Body of pancreas (tissue), 4 donors: ENCODE measurements around the gene FBLN5. TPM values are rescaled to one million over a fixed set of nuclear protein-coding genes. Genes with fewer than 3 reads are reported as not detected.

Source experiments
- ATAC-seq: fragments of 150-250 bp; one replicate; pipeline ENCODE4 v1.9.1; 2016
- DNase-seq, 4 donors: peaks; one replicate each; pipeline ENCODE4 v3.0.0-alpha.2; 2019
- H3K27ac ChIP-seq, 4 donors: fragments of 200-600 bp; sonication (generic); 1 replicate in 3 of 4; 2 replicates in 1 of 4; pipeline versions ENCODE4 v1.5.1 to v1.6.1; 2016 to 2019; ENCODE audit warnings: mild to moderate bottlenecking in 1 of 4, mixed read lengths in 1 of 4, moderate library complexity in 1 of 4
- H3K27me3 ChIP-seq, 2 donors: fragments of 200-600 bp; sonication (generic); one replicate each; pipeline ENCODE4 v1.6.0; 2016; ENCODE audit warnings: mild to moderate bottlenecking in 1 of 2
- H3K36me3 ChIP-seq, 2 donors: fragments of 200-600 bp; sonication (generic); replicated peaks in 1 of 2; 2 replicates each; pipeline ENCODE4 v1.5.1; 2016; ENCODE audit warnings: low read depth in 2 of 2; ENCODE audit not compliant: insufficient read depth in 1 of 2
- H3K4me1 ChIP-seq: fragments of 200-600 bp; sonication (generic); one replicate; pipeline ENCODE4 v1.6.0; 2016
- H3K4me3 ChIP-seq, 2 donors: fragments of 200-600 bp; sonication (generic); 1 replicate in 1 of 2; 2 replicates in 1 of 2; pipeline ENCODE4 v1.5.1; 2016 to 2019
- H3K9me3 ChIP-seq, 3 donors: fragments of 200-600 bp; sonication (generic); 1 replicate in 2 of 3; 2 replicates in 1 of 3; pipeline ENCODE4 v1.5.1; 2016
- POLR2A ChIP-seq, 3 donors: fragments of 450-650 bp; IDR thresholded peaks; one replicate each; pipeline ENCODE4 v1.6.1; 2016; ENCODE audit warnings: antibody characterized with exemption in 3 of 3, mild to moderate bottlenecking in 2 of 3
- WGBS, 2 donors: methylation state at CpG; one replicate each; pipeline ENCODE4 v1.1.5; 2017; 5-methylcytosine and 5-hydroxymethylcytosine counted together
- intact Hi-C: fragments of 100-400 bp; cut with DNase I; formaldehyde crosslinking; loops from one replicate; pipeline ENCODE4 v1.15.1; 2023
- total RNA-seq, 2 donors: library from RNA; depleted of rRNA; stranded (reverse); fragments of >200 nt; gene quantifications; one replicate each; pipeline ENCODE4 v1.1.0, GENCODE V29; 2016
- TF ChIP-seq, protein P1 (sequence below), 7 experiments: fragments of 450-650 bp in 4 of 7; fragments of 200-600 bp in 3 of 7; sonication (generic) in 3 of 7; IDR thresholded peaks; one replicate each; pipeline ENCODE4 v1.5.1; 2016 to 2019; ENCODE audit warnings: antibody characterized with exemption in 7 of 7

The FBLN5 gene
- total RNA-seq, 2 donors from 2014 or later, result 52.1 to 129 TPM

DNA sequence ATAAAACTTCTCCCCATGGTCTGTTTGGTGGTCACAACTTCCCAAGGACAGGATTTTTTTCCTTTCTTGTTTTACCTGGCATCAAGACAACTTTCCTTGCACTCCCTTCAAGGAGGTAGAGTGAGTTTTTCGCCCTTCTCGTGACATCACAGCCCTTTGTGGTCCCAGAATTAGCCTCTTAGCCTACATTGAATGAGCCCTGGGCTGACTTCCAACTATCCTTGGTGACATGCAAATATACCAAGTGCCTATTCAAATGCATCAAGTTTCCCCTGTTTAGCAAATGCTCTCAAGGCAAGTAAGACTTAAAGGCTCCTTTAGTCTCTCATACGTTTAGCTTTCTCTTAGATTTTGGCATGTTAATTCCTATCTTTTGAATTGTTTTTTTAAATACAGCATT, 116.7 kb downstream of the FBLN5 start:
- Histone ChIP-seq H3K27ac (peak overlapping the region in 3 of 4 donors; percentile 37 to 99 (median 76)), H3K9me3 (no peaks in the 10 kb centered on the region)
- DNase-seq, result peak; percentile 53 to 74 (median 71)

DNA sequence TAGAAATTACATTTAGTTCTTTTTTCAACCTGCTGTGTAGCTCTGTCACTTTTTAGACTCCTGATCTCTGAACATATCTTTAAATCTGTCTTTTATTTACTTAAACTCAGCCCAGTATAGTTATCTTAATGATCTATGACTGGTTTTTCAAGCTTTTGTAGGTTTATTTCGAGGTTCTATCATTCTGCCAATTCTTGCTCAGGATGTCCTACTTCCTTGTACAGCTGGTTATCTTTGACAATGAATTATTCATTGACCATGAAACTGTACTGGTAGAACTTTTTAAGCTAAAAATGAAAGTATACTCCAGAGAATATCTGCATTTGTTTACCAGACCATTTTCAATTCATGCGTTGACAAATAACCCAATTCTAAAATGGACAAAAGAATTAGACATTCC, 118.0 kb downstream of the FBLN5 start:
- Histone ChIP-seq H3K9me3 (no peaks in the 10 kb centered on the region), H3K27ac (peak overlapping the region; percentile 23 to 99 (median 54)), H3K4me1 (peaks cover 55% of the 10 kb centered on the region), H3K27me3 (no peaks in the 10 kb centered on the region), H3K4me3 (no peak overlapping the region), H3K36me3 (no peaks in the 10 kb centered on the region)
- TF ChIP-seq, protein P1, sequence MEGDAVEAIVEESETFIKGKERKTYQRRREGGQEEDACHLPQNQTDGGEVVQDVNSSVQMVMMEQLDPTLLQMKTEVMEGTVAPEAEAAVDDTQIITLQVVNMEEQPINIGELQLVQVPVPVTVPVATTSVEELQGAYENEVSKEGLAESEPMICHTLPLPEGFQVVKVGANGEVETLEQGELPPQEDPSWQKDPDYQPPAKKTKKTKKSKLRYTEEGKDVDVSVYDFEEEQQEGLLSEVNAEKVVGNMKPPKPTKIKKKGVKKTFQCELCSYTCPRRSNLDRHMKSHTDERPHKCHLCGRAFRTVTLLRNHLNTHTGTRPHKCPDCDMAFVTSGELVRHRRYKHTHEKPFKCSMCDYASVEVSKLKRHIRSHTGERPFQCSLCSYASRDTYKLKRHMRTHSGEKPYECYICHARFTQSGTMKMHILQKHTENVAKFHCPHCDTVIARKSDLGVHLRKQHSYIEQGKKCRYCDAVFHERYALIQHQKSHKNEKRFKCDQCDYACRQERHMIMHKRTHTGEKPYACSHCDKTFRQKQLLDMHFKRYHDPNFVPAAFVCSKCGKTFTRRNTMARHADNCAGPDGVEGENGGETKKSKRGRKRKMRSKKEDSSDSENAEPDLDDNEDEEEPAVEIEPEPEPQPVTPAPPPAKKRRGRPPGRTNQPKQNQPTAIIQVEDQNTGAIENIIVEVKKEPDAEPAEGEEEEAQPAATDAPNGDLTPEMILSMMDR (IDR thresholded peaks at IDR 0.05), result no peak
- no peak for TF ChIP-seq POLR2A (IDR thresholded peaks at IDR 0.05)
- peak; percentile 45 for ATAC-seq
- WGBS, 2 donors, result 6 to 13% methylated on average over 2 of the region's 2 CpGs
- DNase-seq, result no peak
- intact Hi-C loops, result no loop called here

More for the DNA sequence above, 116.7 kb downstream of the FBLN5 start:
- Histone ChIP-seq H3K4me3 (no peak overlapping the region), H3K36me3 (no peaks in the 10 kb centered on the region), H3K4me1 (peaks cover 44% of the 10 kb centered on the region), H3K27me3 (no peaks in the 10 kb centered on the region)
- ATAC-seq, result peak; percentile 47
- 18 to 32% methylated on average over 3 of the region's 3 CpGs for WGBS, 2 donors
- intact Hi-C loops, result loop anchor here (10.0 kb wide), 1 partner anchor 54 kb away; no protein-coding TSS in a partner anchor
- TF ChIP-seq, protein P1 (IDR thresholded peaks at IDR 0.05), result no peak
- peak in 2 of 3 donors; percentile 28 to 47 for TF ChIP-seq POLR2A (IDR thresholded peaks at IDR 0.05)

DNA sequence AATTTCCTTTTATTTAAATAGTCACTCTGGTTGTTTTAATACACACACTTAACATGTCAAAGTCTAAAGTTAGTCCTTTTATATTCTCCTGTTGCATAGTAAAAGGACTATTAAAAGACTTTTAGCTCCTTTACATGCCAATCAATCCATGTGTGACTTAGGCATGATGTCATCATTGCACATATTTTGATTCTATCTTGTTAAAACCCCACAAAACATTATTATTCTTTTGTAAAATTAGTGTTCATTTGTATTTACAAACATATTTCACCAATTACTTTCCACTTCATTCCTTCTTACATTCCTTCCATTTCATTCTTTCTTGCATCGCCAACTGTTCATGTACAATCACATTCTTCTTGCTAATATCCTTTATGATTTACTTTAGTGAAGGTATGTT, 119.7 kb downstream of the FBLN5 start:
- H3K4me1 ChIP-seq, result peaks cover 73% of the 10 kb centered on the region
- H3K9me3 ChIP-seq, result no peaks in the 10 kb centered on the region
- no peaks in the 10 kb centered on the region for H3K36me3 ChIP-seq
- no peak overlapping the region for H3K4me3 ChIP-seq
- peak overlapping the region in 1 of 4 donors; percentile 99 for H3K27ac ChIP-seq
- WGBS, 2 donors, result 93% methylated on average over 1 of the region's 1 CpG
- DNase-seq (no peak), ATAC-seq (no peak)
- no peak for TF ChIP-seq POLR2A (IDR thresholded peaks at IDR 0.05)
- TF ChIP-seq, protein P1 (IDR thresholded peaks at IDR 0.05), result no peak
- H3K27me3 ChIP-seq, result no peaks in the 10 kb centered on the region
- intact Hi-C loops, result no loop called here

Other genes starting within 250 kb of the FBLN5 start
- gene CATSPERB, start 215.6 kb downstream of the FBLN5 start, total RNA-seq, result 10 to 100 TPM; 20.4 to 70.0 TPM
- 100 to 1,000 TPM; 105 to 168 TPM for gene TC2N, start 80.2 kb downstream of the FBLN5 start, total RNA-seq
- gene TRIP11, start 92.4 kb upstream of the FBLN5 start, total RNA-seq, result 10 to 100 TPM; 25.2 to 33.6 TPM
- 10 to 100 TPM in 1 of 2 donors, 1 to 10 TPM in 1; 5.9 to 16.1 TPM for gene ATXN3, start 158.9 kb upstream of the FBLN5 start, total RNA-seq
- 100 to 1,000 TPM in 1 of 2 donors, 10 to 100 TPM in 1; 36.6 to 186 TPM for gene NDUFB1, start 174.0 kb upstream of the FBLN5 start, total RNA-seq
- gene CPSF2, start 174.3 kb upstream of the FBLN5 start, total RNA-seq, result 10 to 100 TPM in 1 of 2 donors, 1 to 10 TPM in 1; 7.8 to 19.1 TPM